ENCODE measurements around the gene OR7A10.

The OR7A10 gene

GRCh38 chr19:14843578-14843977, 5.1 kb downstream of the OR7A10 start:
- DNase-seq (ENCODE audit: low read depth), result no peak
- no peak for TF ChIP-seq CTCF (IDR thresholded peaks at IDR 0.05; ENCODE audit: control insufficient read depth, insufficient read depth, low read depth, low read length, missing control alignments)
- H3K4me3 ChIP-seq (ENCODE audit: control insufficient read depth, low read depth, low read length), result no peak overlapping the region

- no peak overlapping the region for H3K4me3 ChIP-seq (ENCODE audit: control insufficient read depth, low read depth, low read length)
- no peak for TF ChIP-seq CTCF (IDR thresholded peaks at IDR 0.05; ENCODE audit: control insufficient read depth, insufficient read depth, low read depth, low read length, missing control alignments)
- no peak for DNase-seq (ENCODE audit: low read depth)
These were observed 5.6 kb downstream of the OR7A10 start for GRCh38 chr19:14843169-14843568.

GRCh38 chr19:14840206-14840605, 8.5 kb downstream of the OR7A10 start:
- TF ChIP-seq CTCF (IDR thresholded peaks at IDR 0.05; ENCODE audit: control insufficient read depth, insufficient read depth, low read depth, low read length, missing control alignments), result no peak
- no peak for DNase-seq (ENCODE audit: low read depth)
- H3K4me3 ChIP-seq (ENCODE audit: control insufficient read depth, low read depth, low read length), result no peak overlapping the region

- TF ChIP-seq CTCF (IDR thresholded peaks at IDR 0.05; ENCODE audit: control insufficient read depth, insufficient read depth, low read depth, low read length, missing control alignments), result no peak
- DNase-seq (ENCODE audit: low read depth), result no peak
These were observed 11.3 kb downstream of the OR7A10 start for GRCh38 chr19:14837391-14837790.

GRCh38 chr19:14835011-14835410, 13.7 kb downstream of the OR7A10 start, which contains the start of the genes OR7A5 and OR7C1:
TSS of gene OR7A5 (minus strand) at chr19:14835185. CDS start at chr19:14828241, 6,944 bp downstream.
TSS of gene OR7C1 (minus strand) at chr19:14835185. CDS start at chr19:14800136, 35,049 bp downstream.
- no peak for DNase-seq (ENCODE audit: low read depth)
- H3K4me3 ChIP-seq (ENCODE audit: control insufficient read depth, low read depth, low read length), result no peak within 1 kb of the TSS
- TF ChIP-seq CTCF (IDR thresholded peaks at IDR 0.05; ENCODE audit: control insufficient read depth, insufficient read depth, low read depth, low read length, missing control alignments), result no peak

More at GRCh38 chr19:14837391-14837790, 11.3 kb downstream of the OR7A10 start:
- no peak overlapping the region for H3K4me3 ChIP-seq (ENCODE audit: control insufficient read depth, low read depth, low read length)

- no peak for TF ChIP-seq CTCF (IDR thresholded peaks at IDR 0.05; ENCODE audit: control insufficient read depth, insufficient read depth, low read depth, low read length, missing control alignments)
- no peak overlapping the region for H3K4me3 ChIP-seq (ENCODE audit: control insufficient read depth, low read depth, low read length)
- no peak for DNase-seq (ENCODE audit: low read depth)
These were observed 18.0 kb downstream of the OR7A10 start for GRCh38 chr19:14830702-14831101.

- no peak for DNase-seq (ENCODE audit: low read depth)
- H3K4me3 ChIP-seq (ENCODE audit: control insufficient read depth, low read depth, low read length), result no peak overlapping the region
- TF ChIP-seq CTCF (IDR thresholded peaks at IDR 0.05; ENCODE audit: control insufficient read depth, insufficient read depth, low read depth, low read length, missing control alignments), result no peak
These were observed 22.7 kb downstream of the OR7A10 start for GRCh38 chr19:14826006-14826405.
